Loucy (cell line): ENCODE measurements around the gene SLX4IP.

Experiments
- EZH2phosphoT487 ChIP-seq: fragments of 200-600 bp; IDR thresholded peaks from 2 replicates; pipeline ENCODE4 v1.6.1; 2018; ENCODE audit warnings: antibody characterized with exemption, mild to moderate bottlenecking, moderate library complexity, borderline replicate concordance
- TF ChIP-seq, protein P1 (sequence below): fragments of 200-600 bp; sonication (generic); conservative IDR thresholded peaks from 2 replicates; pipeline ENCODE4 v1.5.1; 2014; ENCODE audit warnings: mild to moderate bottlenecking, antibody characterized with exemption, low read length

- TF ChIP-seq, protein P1, sequence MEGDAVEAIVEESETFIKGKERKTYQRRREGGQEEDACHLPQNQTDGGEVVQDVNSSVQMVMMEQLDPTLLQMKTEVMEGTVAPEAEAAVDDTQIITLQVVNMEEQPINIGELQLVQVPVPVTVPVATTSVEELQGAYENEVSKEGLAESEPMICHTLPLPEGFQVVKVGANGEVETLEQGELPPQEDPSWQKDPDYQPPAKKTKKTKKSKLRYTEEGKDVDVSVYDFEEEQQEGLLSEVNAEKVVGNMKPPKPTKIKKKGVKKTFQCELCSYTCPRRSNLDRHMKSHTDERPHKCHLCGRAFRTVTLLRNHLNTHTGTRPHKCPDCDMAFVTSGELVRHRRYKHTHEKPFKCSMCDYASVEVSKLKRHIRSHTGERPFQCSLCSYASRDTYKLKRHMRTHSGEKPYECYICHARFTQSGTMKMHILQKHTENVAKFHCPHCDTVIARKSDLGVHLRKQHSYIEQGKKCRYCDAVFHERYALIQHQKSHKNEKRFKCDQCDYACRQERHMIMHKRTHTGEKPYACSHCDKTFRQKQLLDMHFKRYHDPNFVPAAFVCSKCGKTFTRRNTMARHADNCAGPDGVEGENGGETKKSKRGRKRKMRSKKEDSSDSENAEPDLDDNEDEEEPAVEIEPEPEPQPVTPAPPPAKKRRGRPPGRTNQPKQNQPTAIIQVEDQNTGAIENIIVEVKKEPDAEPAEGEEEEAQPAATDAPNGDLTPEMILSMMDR, result no peak
- no peak for TF ChIP-seq EZH2phosphoT487
Measured at GRCh38 chr20:10542442-10542841, 107.3 kb downstream of the SLX4IP start.
